GM23338 (cell line): ENCODE results near the gene MYO18B. TPM values are rescaled to one million over a fixed set of nuclear protein-coding genes. Genes with fewer than 3 reads are reported as not detected.

Experiments
- ATAC-seq: fragments of 200-7000 bp; cut with Tn5 transposase; 3 replicates; pipeline ENCODE4 v1.9.1; 2020
- DNase-seq: peaks from one replicate; pipeline ENCODE4 v3.0.0-alpha.2; 2015; ENCODE audit warnings: low spot score
- H2AFZ ChIP-seq: fragments of 200-600 bp; sonication (generic); 2 replicates; pipeline ENCODE4 v1.8.0; 2016; ENCODE audit warnings: antibody characterized with exemption, mild to moderate bottlenecking, moderate library complexity
- H3F3A ChIP-seq: fragments of 200-600 bp; sonication (generic); replicated peaks from 2 replicates; pipeline ENCODE4 v1.8.0; 2017; ENCODE audit warnings: antibody characterized with exemption, mixed run types, low read depth
- H3K27ac ChIP-seq: fragments of 200-600 bp; sonication (generic); 2 replicates; pipeline ENCODE4 v1.6.1; 2016; ENCODE audit warnings: low read depth
- H3K27me3 ChIP-seq: fragments of 200-600 bp; sonication (generic); 2 replicates; pipeline ENCODE4 v1.8.0; 2016; ENCODE audit warnings: mild to moderate bottlenecking, mixed run types, moderate library complexity; ENCODE audit not compliant: insufficient read depth
- H3K36me3 ChIP-seq: fragments of 200-600 bp; sonication (generic); 2 replicates; pipeline ENCODE4 v1.8.0; 2016; ENCODE audit warnings: mild to moderate bottlenecking; ENCODE audit not compliant: insufficient read depth
- H3K4me1 ChIP-seq: fragments of 200-600 bp; sonication (generic); 2 replicates; pipeline ENCODE4 v1.8.0; 2016; ENCODE audit warnings: mild to moderate bottlenecking, moderate library complexity; ENCODE audit not compliant: insufficient read depth
- H3K4me2 ChIP-seq: fragments of 200-600 bp; sonication (generic); 2 replicates; pipeline ENCODE4 v1.7.1; 2017; ENCODE audit warnings: mixed run types
- H3K4me3 ChIP-seq: fragments of 200-600 bp; sonication (generic); 2 replicates; pipeline ENCODE4 v1.6.1; 2016; ENCODE audit warnings: mixed run types
- H3K79me2 ChIP-seq: fragments of 200-600 bp; sonication (generic); replicated peaks from 2 replicates; pipeline ENCODE4 v1.8.0; 2017; ENCODE audit warnings: mild to moderate bottlenecking; ENCODE audit not compliant: insufficient read depth
- H3K9me2 ChIP-seq: fragments of 200-600 bp; sonication (generic); 2 replicates; pipeline ENCODE4 v1.8.0; 2017; ENCODE audit not compliant: insufficient read depth
- H4K20me1 ChIP-seq: fragments of 200-600 bp; sonication (generic); replicated peaks from 2 replicates; pipeline ENCODE4 v1.8.0; 2017; ENCODE audit warnings: mild to moderate bottlenecking; ENCODE audit not compliant: insufficient read depth
- H3K27ac Mint-ChIP-seq: 2 replicates; pipeline ENCODE4 v1.8.0; 2020; ENCODE audit warnings: inconsistent platforms, mild to moderate bottlenecking, moderate library complexity, mixed read lengths
- H3K27me3 Mint-ChIP-seq: 3 replicates; pipeline ENCODE4 v1.8.0; 2022; ENCODE audit warnings: low read depth, mild to moderate bottlenecking, moderate library complexity, mixed read lengths, inconsistent platforms; ENCODE audit not compliant: insufficient read depth, poor library complexity
- H3K36me3 Mint-ChIP-seq: 3 replicates; pipeline ENCODE4 v1.8.0; 2021; ENCODE audit warnings: low read depth, mild to moderate bottlenecking, inconsistent platforms, moderate library complexity, mixed read lengths
- H3K4me1 Mint-ChIP-seq: 3 replicates; pipeline ENCODE4 v1.8.0; 2020; ENCODE audit warnings: mild to moderate bottlenecking, inconsistent platforms, mixed read lengths
- H3K4me3 Mint-ChIP-seq: 3 replicates; pipeline ENCODE4 v1.8.0; 2021; ENCODE audit warnings: moderate library complexity, mild to moderate bottlenecking, inconsistent platforms, mixed read lengths
- H3K9me3 Mint-ChIP-seq: 3 replicates; pipeline ENCODE4 v1.8.0; 2020; ENCODE audit warnings: moderate library complexity, mild to moderate bottlenecking, inconsistent platforms, mixed read lengths
- CREB1 ChIP-seq: fragments of 250-450 bp; sonication (Bioruptor Pico); IDR thresholded peaks from 2 replicates; pipeline ENCODE4 v1.5.0; 2020; ENCODE audit warnings: low read depth, mild to moderate bottlenecking, moderate library complexity
- EZH2phosphoT487 ChIP-seq: fragments of 200-600 bp; sonication (generic); IDR thresholded peaks from one replicate; pipeline ENCODE4 v1.8.1; 2018; ENCODE audit warnings: antibody characterized with exemption; ENCODE audit not compliant: unreplicated experiment
- POLR2AphosphoS5 ChIP-seq: IDR thresholded peaks from 2 replicates; pipeline ENCODE4 v1.6.1; 2016; ENCODE audit warnings: antibody characterized with exemption, low read depth
- STAT1 ChIP-seq: IDR thresholded peaks from one replicate; pipeline ENCODE4 v1.6.1; 2016; ENCODE audit warnings: antibody characterized with exemption; ENCODE audit not compliant: unreplicated experiment
- ZNF114 ChIP-seq: fragments of 250-450 bp; sonication (Bioruptor Pico); IDR thresholded peaks from 2 replicates; pipeline ENCODE4 v1.5.0; 2020; ENCODE audit warnings: mild to moderate bottlenecking, moderate library complexity
- polyA plus RNA-seq: library from polyadenylated mRNA; unstranded; fragments of >200 nt; fragmentation: Nextera tagmentation; extraction: Ambion mirVana; gene quantifications from 2 replicates; pipeline ENCODE4 v1.2.1, GENCODE V29; 2016
- total RNA-seq: library from RNA; depleted of rRNA; stranded (reverse); fragments of >200 nt; shearing (Covaris generic); gene quantifications from 2 replicates; pipeline ENCODE4 v1.2.3, GENCODE V29; 2014
- TF ChIP-seq, protein P1 (sequence below): fragments of 250-450 bp; sonication (Bioruptor Pico); IDR thresholded peaks from 2 replicates; pipeline ENCODE4 v1.5.0; 2020; ENCODE audit warnings: mild to moderate bottlenecking, moderate library complexity
- TF ChIP-seq, protein P2 (sequence below): IDR thresholded peaks from 2 replicates; pipeline ENCODE4 v1.6.1; 2016; ENCODE audit warnings: antibody characterized with exemption
- TF ChIP-seq, protein P3 (sequence below), 2 experiments: fragments of 200-600 bp in 1 of 2; sonication (generic) in 1 of 2; conservative IDR thresholded peaks; 2 replicates each; pipeline versions ENCODE4 v1.5.1 to v1.6.1; 2016 to 2017; ENCODE audit warnings: antibody characterized with exemption in 2 of 2, low read depth in 2 of 2, mild to moderate bottlenecking in 2 of 2, moderate library complexity in 1 of 2

The MYO18B gene
- total and polyA plus RNA-seq, 2 experiments from 2014 or later = 0.36 to 0.45 TPM

DNA sequence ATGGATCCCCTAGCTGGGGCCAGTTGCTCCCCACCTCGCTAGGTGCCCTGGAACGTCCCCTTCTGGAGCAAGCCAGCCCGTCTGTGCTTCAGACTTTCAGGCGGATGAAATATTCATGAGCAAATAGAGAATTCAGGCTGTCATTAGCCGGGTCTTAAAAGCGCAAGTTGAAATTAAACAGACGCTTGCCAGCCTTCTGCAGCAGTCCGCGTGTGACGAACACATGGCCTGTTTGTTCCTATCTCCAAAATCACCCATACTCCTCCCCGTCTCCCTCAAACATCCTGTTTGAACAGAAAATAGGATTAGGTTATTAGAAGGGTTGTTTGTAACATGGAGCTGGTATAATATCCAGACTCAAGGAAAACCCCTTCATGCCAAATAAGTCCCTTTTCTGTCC is 38.7 kb downstream of the MYO18B start:
- no peak for ATAC-seq
- Histone ChIP-seq H3K9me2 (no peaks in the 10 kb centered on the region), H3K4me2 (no peak overlapping the region), H3K4me3 (no peak overlapping the region), H3K36me3 (no peaks in the 10 kb centered on the region), H4K20me1 (no peaks in the 10 kb centered on the region), H3K27me3 (no peaks in the 10 kb centered on the region), H3F3A (no peaks in the 10 kb centered on the region), H3K4me1 (no peaks in the 10 kb centered on the region), H3K79me2 (no peaks in the 10 kb centered on the region), H3K27ac (no peak overlapping the region), H2AFZ (no peak overlapping the region)
- H3K4me1 Mint-ChIP-seq = peaks cover 2% of the 10 kb centered on the region; the same call in 2 of the 3 replicates
- no peak overlapping the region for H3K4me3 Mint-ChIP-seq
- no peaks in the 10 kb centered on the region; the same call in 2 of the 3 replicates for H3K36me3 Mint-ChIP-seq
- peaks cover 5% of the 10 kb centered on the region for H3K27me3 Mint-ChIP-seq
- H3K27ac Mint-ChIP-seq = no peak overlapping the region
- H3K9me3 Mint-ChIP-seq = no peaks in the 10 kb centered on the region; the same call in 2 of the 3 replicates
- TF ChIP-seq ZNF114 (no peak), POLR2AphosphoS5 (no peak), EZH2phosphoT487 (no peak), STAT1 (no peak), CREB1 (CRISPR knock-in tag) (no peak)
- TF ChIP-seq, protein P1, sequence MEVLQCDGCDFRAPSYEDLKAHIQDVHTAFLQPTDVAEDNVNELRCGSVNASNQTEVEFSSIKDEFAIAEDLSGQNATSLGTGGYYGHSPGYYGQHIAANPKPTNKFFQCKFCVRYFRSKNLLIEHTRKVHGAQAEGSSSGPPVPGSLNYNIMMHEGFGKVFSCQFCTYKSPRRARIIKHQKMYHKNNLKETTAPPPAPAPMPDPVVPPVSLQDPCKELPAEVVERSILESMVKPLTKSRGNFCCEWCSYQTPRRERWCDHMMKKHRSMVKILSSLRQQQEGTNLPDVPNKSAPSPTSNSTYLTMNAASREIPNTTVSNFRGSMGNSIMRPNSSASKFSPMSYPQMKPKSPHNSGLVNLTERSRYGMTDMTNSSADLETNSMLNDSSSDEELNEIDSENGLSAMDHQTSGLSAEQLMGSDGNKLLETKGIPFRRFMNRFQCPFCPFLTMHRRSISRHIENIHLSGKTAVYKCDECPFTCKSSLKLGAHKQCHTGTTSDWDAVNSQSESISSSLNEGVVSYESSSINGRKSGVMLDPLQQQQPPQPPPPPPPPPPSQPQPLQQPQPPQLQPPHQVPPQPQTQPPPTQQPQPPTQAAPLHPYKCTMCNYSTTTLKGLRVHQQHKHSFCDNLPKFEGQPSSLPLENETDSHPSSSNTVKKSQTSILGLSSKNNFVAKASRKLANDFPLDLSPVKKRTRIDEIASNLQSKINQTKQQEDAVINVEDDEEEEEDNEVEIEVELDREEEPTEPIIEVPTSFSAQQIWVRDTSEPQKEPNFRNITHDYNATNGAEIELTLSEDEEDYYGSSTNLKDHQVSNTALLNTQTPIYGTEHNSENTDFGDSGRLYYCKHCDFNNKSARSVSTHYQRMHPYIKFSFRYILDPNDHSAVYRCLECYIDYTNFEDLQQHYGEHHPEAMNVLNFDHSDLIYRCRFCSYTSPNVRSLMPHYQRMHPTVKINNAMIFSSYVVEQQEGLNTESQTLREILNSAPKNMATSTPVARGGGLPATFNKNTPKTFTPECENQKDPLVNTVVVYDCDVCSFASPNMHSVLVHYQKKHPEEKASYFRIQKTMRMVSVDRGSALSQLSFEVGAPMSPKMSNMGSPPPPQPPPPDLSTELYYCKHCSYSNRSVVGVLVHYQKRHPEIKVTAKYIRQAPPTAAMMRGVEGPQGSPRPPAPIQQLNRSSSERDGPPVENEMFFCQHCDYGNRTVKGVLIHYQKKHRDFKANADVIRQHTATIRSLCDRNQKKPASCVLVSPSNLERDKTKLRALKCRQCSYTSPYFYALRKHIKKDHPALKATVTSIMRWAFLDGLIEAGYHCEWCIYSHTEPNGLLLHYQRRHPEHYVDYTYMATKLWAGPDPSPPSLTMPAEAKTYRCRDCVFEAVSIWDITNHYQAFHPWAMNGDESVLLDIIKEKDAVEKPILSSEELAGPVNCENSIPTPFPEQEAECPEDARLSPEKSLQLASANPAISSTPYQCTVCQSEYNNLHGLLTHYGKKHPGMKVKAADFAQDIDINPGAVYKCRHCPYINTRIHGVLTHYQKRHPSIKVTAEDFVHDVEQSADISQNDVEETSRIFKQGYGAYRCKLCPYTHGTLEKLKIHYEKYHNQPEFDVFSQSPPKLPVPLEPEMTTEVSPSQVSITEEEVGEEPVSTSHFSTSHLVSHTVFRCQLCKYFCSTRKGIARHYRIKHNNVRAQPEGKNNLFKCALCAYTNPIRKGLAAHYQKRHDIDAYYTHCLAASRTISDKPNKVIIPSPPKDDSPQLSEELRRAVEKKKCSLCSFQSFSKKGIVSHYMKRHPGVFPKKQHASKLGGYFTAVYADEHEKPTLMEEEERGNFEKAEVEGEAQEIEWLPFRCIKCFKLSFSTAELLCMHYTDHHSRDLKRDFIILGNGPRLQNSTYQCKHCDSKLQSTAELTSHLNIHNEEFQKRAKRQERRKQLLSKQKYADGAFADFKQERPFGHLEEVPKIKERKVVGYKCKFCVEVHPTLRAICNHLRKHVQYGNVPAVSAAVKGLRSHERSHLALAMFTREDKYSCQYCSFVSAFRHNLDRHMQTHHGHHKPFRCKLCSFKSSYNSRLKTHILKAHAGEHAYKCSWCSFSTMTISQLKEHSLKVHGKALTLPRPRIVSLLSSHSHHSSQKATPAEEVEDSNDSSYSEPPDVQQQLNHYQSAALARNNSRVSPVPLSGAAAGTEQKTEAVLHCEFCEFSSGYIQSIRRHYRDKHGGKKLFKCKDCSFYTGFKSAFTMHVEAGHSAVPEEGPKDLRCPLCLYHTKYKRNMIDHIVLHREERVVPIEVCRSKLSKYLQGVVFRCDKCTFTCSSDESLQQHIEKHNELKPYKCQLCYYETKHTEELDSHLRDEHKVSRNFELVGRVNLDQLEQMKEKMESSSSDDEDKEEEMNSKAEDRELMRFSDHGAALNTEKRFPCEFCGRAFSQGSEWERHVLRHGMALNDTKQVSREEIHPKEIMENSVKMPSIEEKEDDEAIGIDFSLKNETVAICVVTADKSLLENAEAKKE (CRISPR knock-in tag) = no peak
- TF ChIP-seq, protein P2, sequence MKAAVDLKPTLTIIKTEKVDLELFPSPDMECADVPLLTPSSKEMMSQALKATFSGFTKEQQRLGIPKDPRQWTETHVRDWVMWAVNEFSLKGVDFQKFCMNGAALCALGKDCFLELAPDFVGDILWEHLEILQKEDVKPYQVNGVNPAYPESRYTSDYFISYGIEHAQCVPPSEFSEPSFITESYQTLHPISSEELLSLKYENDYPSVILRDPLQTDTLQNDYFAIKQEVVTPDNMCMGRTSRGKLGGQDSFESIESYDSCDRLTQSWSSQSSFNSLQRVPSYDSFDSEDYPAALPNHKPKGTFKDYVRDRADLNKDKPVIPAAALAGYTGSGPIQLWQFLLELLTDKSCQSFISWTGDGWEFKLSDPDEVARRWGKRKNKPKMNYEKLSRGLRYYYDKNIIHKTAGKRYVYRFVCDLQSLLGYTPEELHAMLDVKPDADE = no peak
- TF ChIP-seq, protein P3, sequence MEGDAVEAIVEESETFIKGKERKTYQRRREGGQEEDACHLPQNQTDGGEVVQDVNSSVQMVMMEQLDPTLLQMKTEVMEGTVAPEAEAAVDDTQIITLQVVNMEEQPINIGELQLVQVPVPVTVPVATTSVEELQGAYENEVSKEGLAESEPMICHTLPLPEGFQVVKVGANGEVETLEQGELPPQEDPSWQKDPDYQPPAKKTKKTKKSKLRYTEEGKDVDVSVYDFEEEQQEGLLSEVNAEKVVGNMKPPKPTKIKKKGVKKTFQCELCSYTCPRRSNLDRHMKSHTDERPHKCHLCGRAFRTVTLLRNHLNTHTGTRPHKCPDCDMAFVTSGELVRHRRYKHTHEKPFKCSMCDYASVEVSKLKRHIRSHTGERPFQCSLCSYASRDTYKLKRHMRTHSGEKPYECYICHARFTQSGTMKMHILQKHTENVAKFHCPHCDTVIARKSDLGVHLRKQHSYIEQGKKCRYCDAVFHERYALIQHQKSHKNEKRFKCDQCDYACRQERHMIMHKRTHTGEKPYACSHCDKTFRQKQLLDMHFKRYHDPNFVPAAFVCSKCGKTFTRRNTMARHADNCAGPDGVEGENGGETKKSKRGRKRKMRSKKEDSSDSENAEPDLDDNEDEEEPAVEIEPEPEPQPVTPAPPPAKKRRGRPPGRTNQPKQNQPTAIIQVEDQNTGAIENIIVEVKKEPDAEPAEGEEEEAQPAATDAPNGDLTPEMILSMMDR (conservative IDR thresholded peaks at IDR 0.05; ENCODE audit: low read depth in 2 of 2) = no peak
- DNase-seq = no peak
